Type B pancreatic cell (in vitro differentiated cells): Measurements from ENCODE around the gene YDJC. TPM values are rescaled to one million over a fixed set of nuclear protein-coding genes. Genes with fewer than 3 reads are reported as not detected.
"Not testable (repeated sequence)": the region's sequence is repeated elsewhere in the genome, so short reads cannot be mapped to it uniquely, and the experiment has no call there.

Experiments
- DNase-seq: peaks from one replicate; pipeline ENCODE4 v3.0.0; 2021; ENCODE audit warnings: mixed read lengths; ENCODE audit not compliant: unreplicated experiment; ENCODE audit errors: extremely low spot score
- H3K27ac Mint-ChIP-seq: 2 replicates; pipeline ENCODE4 v1.8.0; 2021; ENCODE audit warnings: mild to moderate bottlenecking, mixed read lengths
- H3K27me3 Mint-ChIP-seq: 2 replicates; pipeline ENCODE4 v1.8.0; 2021; ENCODE audit warnings: mixed read lengths
- H3K36me3 Mint-ChIP-seq: 2 replicates; pipeline ENCODE4 v1.8.0; 2021; ENCODE audit warnings: mixed read lengths
- H3K4me1 Mint-ChIP-seq: one replicate; pipeline ENCODE4 v1.8.0; 2021; ENCODE audit warnings: mixed read lengths; ENCODE audit not compliant: unreplicated experiment
- H3K4me3 Mint-ChIP-seq: 2 replicates; pipeline ENCODE4 v1.8.0; 2021; ENCODE audit warnings: mild to moderate bottlenecking, mixed read lengths
- H3K9me3 Mint-ChIP-seq: 2 replicates; pipeline ENCODE4 v1.8.0; 2021; ENCODE audit warnings: mixed read lengths
- CTCF ChIP-seq: fragments of 200-600 bp; sonication (generic); conservative IDR thresholded peaks from 2 replicates; pipeline ENCODE4 v1.5.0; 2021; ENCODE audit warnings: antibody characterized with exemption, mild to moderate bottlenecking
- microRNA-seq: library from miRNA; unstranded; fragments of <30 nt; microRNA quantifications from one replicate; pipeline ENCODE4, GENCODE V29; 2020
- total RNA-seq: library from RNA; stranded (reverse); gene quantifications from 2 replicates; pipeline ENCODE4 v1.2.1, GENCODE V29; 2021; ENCODE audit warnings: low replicate concordance

YDJC gene
- total RNA-seq, 1 donor from 2014 or later = 20.7 TPM

GRCh38 chr22:21585389-21585788, 44.4 kb downstream of the YDJC start:
- H3K27ac Mint-ChIP-seq = peak overlapping the region; percentile 4
- no peak overlapping the region for H3K4me3 Mint-ChIP-seq
- H3K27me3 Mint-ChIP-seq = no peaks in the 10 kb centered on the region
- H3K4me1 Mint-ChIP-seq = peaks cover 21% of the 10 kb centered on the region
- DNase-seq = no peak
- H3K9me3 Mint-ChIP-seq = no peaks in the 10 kb centered on the region
- TF ChIP-seq CTCF = no peak
- peaks cover 9% of the 10 kb centered on the region for H3K36me3 Mint-ChIP-seq

- no peak for TF ChIP-seq CTCF
- peaks cover 25% of the 10 kb centered on the region for H3K4me1 Mint-ChIP-seq
- H3K27ac Mint-ChIP-seq = peak overlapping the region; percentile 19
- no peak for DNase-seq
- H3K4me3 Mint-ChIP-seq = no peak overlapping the region
- H3K27me3 Mint-ChIP-seq = no peaks in the 10 kb centered on the region
- no peaks in the 10 kb centered on the region for H3K9me3 Mint-ChIP-seq
- H3K36me3 Mint-ChIP-seq = peaks cover 12% of the 10 kb centered on the region
Observed at GRCh38 chr22:21582801-21583740, 46.8 kb downstream of the YDJC start.

- Mint-ChIP-seq H3K36me3 (peaks cover 13% of the 10 kb centered on the region), H3K4me1 (peaks cover 25% of the 10 kb centered on the region)
- not testable (repeated sequence) for DNase-seq, H3K9me3 Mint-ChIP-seq, H3K4me3 Mint-ChIP-seq, H3K27ac Mint-ChIP-seq, H3K27me3 Mint-ChIP-seq
Observed at GRCh38 chr22:21581009-21581713, 48.7 kb downstream of the YDJC start.

GRCh38 chr22:21580623-21581007, 49.2 kb downstream of the YDJC start:
- Mint-ChIP-seq H3K4me1 (peaks cover 24% of the 10 kb centered on the region), H3K36me3 (peaks cover 11% of the 10 kb centered on the region)
- not testable (repeated sequence) for H3K9me3 Mint-ChIP-seq, H3K27ac Mint-ChIP-seq, DNase-seq, H3K27me3 Mint-ChIP-seq, H3K4me3 Mint-ChIP-seq

- H3K27ac Mint-ChIP-seq = peak overlapping the region; percentile 26
Observed at GRCh38 chr22:21579474-21579851, 50.4 kb downstream of the YDJC start.

More at GRCh38 chr22:21579474-21579851, 50.4 kb downstream of the YDJC start:
- DNase-seq = no peak
- Mint-ChIP-seq H3K4me1 (peaks cover 23% of the 10 kb centered on the region), H3K4me3 (no peak overlapping the region), H3K9me3 (no peaks in the 10 kb centered on the region), H3K36me3 (peaks cover 8% of the 10 kb centered on the region), H3K27me3 (no peaks in the 10 kb centered on the region)
- TF ChIP-seq CTCF = no peak

Small RNAs within 50 kb of the gene (microRNA-seq; reads per million reads assigned to microRNA genes)
- gene MIR130B (4,952 reads per million, percentile 92 among the genes with 10 or more reads in this experiment), gene MIR301B (82.6 reads per million, percentile 61 among the genes with 10 or more reads in this experiment)

Other genes with a start within 250 kb of the YDJC start
- gene RIMBP3B, start 246.3 kb downstream of the YDJC start, total RNA-seq = 0.29 TPM in 1 of 2 replicates, not detected in the other
- 36.1 and 65.5 TPM in 2 replicates for gene HIC2, start 212.7 kb downstream of the YDJC start, total RNA-seq
- 6.8 and 20.2 TPM in 2 replicates for gene TMEM191C, start 162.6 kb downstream of the YDJC start, total RNA-seq
- gene RIMBP3C, start 78.6 kb downstream of the YDJC start, total RNA-seq = 0.17 and 0.34 TPM in 2 replicates
- gene UBE2L3, start 62.3 kb downstream of the YDJC start, total RNA-seq = 60.8 and 63.1 TPM in 2 replicates
- 0.21 and 0.87 TPM in 2 replicates for gene CCDC116, start 2.7 kb upstream of the YDJC start, total RNA-seq
- gene SDF2L1, start 12.3 kb upstream of the YDJC start, total RNA-seq = 56.3 and 56.5 TPM in 2 replicates
- 41.1 and 49.2 TPM in 2 replicates for gene PPIL2, start 36.0 kb upstream of the YDJC start, total RNA-seq
- gene YPEL1, start 105.8 kb upstream of the YDJC start, total RNA-seq = 7.8 and 19.3 TPM in 2 replicates
- 112 and 130 TPM in 2 replicates for gene MAPK1, start 237.6 kb upstream of the YDJC start, total RNA-seq